Uterus (tissue), 2 donors: ENCODE data around the gene PRKCE.

ENCODE experiments used
- POLR2A ChIP-seq, 2 donors: fragments of 450-650 bp; IDR thresholded peaks; one replicate each; pipeline ENCODE4 v1.6.1; 2016; ENCODE audit warnings: antibody characterized with exemption in 2 of 2, mild to moderate bottlenecking in 1 of 2, moderate library complexity in 1 of 2
- TF ChIP-seq, protein P1 (sequence below), 4 experiments: fragments of 200-600 bp in 2 of 4; fragments of 450-650 bp in 2 of 4; sonication (generic) in 2 of 4; IDR thresholded peaks; one replicate each; pipeline ENCODE4 v1.5.1; 2016 to 2019; ENCODE audit warnings: antibody characterized with exemption in 4 of 4, mild to moderate bottlenecking in 2 of 4, moderate library complexity in 1 of 4

DNA sequence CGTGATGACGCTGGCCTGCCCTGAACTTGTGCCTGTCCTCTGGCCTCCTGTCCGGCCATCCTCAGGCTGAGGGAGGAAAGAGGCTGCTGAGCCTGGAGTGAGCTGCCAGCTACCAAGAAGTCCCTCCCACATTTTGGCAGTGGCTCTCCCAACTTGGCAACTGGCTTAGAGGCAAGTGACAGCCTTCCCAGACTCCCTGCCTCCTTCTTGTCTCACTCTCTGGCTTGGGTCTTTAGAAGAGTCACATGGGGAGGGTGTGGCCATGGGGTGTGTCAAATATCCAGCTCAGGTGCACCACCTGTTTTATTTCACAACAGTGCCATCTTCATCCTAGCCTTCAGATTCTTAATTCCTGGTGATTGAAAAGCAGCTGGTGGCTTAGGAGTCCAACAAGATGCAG is 222.9 kb downstream of the PRKCE start:
- TF ChIP-seq, protein P1, sequence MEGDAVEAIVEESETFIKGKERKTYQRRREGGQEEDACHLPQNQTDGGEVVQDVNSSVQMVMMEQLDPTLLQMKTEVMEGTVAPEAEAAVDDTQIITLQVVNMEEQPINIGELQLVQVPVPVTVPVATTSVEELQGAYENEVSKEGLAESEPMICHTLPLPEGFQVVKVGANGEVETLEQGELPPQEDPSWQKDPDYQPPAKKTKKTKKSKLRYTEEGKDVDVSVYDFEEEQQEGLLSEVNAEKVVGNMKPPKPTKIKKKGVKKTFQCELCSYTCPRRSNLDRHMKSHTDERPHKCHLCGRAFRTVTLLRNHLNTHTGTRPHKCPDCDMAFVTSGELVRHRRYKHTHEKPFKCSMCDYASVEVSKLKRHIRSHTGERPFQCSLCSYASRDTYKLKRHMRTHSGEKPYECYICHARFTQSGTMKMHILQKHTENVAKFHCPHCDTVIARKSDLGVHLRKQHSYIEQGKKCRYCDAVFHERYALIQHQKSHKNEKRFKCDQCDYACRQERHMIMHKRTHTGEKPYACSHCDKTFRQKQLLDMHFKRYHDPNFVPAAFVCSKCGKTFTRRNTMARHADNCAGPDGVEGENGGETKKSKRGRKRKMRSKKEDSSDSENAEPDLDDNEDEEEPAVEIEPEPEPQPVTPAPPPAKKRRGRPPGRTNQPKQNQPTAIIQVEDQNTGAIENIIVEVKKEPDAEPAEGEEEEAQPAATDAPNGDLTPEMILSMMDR (IDR thresholded peaks at IDR 0.05) = no peak
- TF ChIP-seq POLR2A (IDR thresholded peaks at IDR 0.05) = no peak
